HG03460 (cell line): Measurements from ENCODE around the gene HERC3.

ENCODE experiments used
- ATAC-seq: cut with Tn5 transposase; IDR thresholded peaks from one replicate; pipeline ENCODE4 v1.9.1; 2021; ENCODE audit not compliant: unreplicated experiment

Gene HERC3

GRCh38 chr4:88713782-88714181 is 121.5 kb downstream of the HERC3 start:
- no peak for ATAC-seq

GRCh38 chr4:88718098-88718497 is 125.8 kb downstream of the HERC3 start:
- ATAC-seq = no peak

- ATAC-seq = no peak
These were observed 127.1 kb downstream of the HERC3 start for GRCh38 chr4:88719381-88719780.

DNA sequence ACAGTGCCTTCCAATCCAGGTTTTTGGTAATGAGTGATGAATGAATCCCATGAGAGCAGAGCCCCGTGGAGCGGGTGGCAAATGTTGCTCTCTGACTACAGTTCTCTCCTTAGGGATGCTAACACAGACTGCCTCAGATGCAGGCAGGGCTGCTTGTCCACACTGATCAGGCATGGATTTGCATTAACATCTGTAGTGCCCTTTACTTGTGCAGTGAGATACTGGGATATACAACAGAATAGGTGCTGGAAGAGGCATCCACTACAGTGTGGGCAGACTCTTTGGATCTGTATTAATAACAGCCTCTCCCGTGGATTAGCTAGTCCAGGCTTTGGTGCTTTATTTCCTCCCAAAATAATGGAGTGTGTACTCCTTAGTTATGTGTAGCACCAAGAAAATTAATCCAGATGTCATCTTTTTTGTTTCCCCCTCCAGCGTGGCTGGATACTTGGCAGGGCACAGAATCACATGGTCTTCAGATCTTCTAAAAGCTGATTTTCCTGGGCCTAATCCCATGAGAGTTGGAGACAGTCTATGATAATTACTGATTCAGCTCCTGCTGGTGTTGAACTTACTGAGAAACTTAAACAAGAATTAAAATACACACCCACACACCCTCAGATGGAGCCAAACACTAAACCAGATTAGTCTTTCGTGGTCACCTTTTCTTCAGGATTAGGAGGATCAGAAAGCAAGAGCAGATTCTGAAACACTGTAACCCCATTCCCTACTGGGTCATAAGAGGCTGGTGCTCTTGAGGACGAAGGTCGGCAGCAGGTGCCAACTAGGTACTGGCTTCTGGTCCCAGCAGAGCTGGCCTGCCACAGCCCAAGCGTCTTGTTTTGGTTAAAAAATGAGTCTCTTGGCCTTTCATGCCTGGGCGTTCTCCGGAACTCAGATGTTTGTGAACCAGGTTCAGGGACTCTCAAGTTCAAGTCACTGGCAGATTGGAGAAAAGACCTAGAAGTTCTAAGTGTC is 128.5 kb downstream of the HERC3 start:
- no peak for ATAC-seq

- no peak for ATAC-seq
These were observed 130.0 kb downstream of the HERC3 start for GRCh38 chr4:88722276-88722780.

- ATAC-seq = no peak
These were observed 130.5 kb downstream of the HERC3 start for GRCh38 chr4:88722828-88723227.

DNA sequence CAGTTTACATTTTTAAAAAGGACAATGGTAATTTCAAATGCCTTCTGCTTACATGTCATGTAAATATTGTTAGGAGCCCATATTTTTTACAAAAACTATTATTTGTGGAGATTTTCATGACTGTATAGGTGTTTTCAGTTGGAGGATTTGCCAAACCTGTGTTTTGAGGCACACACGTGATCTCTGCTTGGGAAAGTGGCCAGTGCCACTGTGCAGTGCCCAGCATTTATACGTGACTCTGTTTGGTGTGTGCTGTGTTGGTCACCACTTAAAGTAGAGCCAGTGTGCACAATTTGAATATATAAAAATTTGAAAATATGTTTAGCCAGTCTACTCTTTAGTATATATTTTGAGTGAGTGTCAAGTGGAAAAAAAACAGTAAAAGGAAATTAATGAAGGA is 132.1 kb downstream of the HERC3 start:
- ATAC-seq = no peak

GRCh38 chr4:88725143-88725542 is 132.9 kb downstream of the HERC3 start:
- no peak for ATAC-seq

GRCh38 chr4:88725986-88726385 is 133.7 kb downstream of the HERC3 start:
- no peak for ATAC-seq

DNA sequence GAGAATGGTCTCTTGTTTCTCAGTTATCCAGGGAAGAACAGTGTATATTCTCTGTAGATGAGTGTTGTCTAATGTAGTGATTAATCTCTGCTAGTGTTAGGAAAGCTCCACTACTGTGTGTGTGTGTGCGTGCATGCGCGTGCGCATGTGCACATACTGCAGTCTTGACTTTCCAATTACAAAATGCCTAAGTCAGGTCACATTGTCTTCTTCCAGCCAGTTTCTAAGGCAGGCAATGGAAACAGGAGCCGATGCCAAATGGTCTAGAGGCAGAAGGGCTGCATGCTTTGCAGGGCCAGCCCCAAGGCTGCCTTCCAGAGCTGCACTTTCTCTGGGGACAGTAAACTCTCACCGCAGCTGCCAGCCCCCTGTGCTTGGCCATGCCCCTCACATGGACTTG is 135.9 kb downstream of the HERC3 start:
- ATAC-seq = no peak

DNA sequence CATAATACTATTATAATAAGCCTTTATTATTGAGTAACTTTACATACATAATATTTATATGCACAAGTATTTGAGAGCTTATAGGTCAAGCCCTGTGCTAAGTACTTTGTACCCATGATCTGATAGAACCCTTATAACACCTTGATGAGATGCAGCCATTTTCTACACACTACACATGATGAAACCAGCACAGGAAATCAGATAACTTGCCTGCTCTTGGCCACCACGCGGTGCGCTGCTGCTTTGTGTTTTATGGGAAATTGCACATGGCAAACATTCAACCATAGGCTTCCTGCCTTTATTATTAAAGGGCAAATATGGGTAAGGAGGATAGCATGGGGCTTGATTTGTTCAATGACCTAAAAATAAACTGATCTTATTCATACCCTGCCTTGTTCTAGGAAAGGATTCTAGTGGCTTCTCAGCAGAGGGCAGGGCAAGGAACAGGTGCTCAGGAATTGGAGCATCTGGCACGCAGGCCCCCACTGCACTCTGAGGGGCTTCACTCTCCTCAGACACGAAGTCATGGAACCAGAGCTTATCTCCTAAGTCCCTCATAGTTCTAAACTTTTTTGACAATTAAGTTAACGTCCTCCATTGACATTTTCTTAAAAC is 137.0 kb downstream of the HERC3 start:
- ATAC-seq = no peak

GRCh38 chr4:88730811-88731210 is 138.5 kb downstream of the HERC3 start:
- ATAC-seq = no peak

DNA sequence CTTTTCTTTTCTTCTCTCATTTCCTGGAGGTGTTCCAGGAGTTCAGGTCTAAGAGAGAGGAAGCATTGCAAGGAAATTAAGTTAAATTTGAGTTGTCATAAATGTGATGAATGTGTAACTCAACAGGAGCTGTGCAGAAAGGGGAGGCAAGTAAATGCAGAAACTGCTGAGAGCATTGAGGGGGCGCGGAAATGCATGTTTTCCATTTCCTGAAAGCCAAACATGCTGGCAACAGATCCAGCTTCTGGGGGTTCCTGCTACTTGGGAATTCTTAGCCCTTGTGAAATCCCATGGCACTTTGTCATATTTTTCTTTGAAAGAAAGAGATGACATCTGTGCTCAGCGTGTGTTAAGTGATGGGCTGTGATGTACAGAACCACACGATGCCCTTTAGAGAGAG is 139.1 kb downstream of the HERC3 start:
- ATAC-seq = no peak

GRCh38 chr4:88732714-88733368 is 140.6 kb downstream of the HERC3 start:
- no peak for ATAC-seq

- no peak for ATAC-seq
These were observed 142.2 kb downstream of the HERC3 start for GRCh38 chr4:88734403-88734949.

DNA sequence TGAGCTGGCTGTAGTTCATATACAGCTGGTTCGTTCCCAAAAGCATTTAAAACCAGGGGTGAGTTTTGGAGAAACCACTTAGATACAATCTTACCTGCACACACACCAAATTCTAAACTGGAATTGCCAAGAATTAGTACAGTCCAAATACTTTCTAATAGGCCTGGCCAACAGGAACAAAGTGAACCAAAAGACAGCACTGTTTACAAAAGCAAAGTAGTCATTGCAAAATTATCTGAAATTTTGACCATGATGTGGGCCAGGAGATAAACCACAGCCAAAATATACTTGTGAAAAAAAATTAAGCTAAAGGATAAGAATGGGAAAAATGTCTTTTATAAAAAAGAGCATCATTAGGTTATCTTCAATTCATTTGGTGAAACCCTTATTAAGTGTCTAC is 143.3 kb downstream of the HERC3 start:
- ATAC-seq = no peak

DNA sequence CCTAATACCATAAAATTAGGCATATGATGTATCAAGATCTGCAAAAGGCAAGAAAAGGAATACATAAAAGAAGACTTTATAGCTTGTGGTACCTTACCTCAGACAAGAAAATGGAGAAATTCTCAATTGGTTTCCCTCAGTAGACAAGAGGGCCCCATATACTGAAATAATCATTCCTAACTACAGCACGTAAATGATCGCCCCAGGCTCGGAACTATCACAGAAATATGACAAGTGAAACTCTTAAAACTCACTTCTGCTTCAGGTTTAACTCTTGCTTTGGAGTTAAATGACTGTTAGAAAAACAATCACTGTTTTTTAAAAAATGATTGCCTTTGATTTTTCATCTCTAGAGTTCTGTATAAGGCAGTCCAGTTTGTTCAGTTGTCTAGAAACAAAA is 144.0 kb downstream of the HERC3 start:
- no peak for ATAC-seq

GRCh38 chr4:88737307-88737941 is 145.1 kb downstream of the HERC3 start:
- peak; percentile 96 for ATAC-seq

- ATAC-seq = no peak
These were observed 145.9 kb downstream of the HERC3 start for GRCh38 chr4:88738180-88738579.

DNA sequence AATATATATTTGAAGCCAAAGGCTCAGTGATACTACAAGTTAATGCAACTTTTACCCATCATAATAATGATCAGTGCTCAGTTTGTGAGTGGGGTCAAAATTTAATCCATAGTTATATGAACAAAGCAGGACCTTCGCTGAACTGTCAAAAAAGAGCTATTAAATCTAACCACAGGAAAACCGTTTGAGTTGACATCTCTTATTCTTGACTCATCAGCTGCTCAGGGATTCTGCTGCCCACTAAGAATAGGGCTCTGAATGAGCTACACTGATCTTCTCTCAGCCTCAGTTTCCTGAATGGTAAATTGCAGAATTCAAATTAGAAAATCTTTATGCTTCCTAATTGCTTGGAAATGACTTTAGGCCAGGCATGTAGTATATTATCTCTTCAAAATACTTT is 150.3 kb downstream of the HERC3 start:
- no peak for ATAC-seq

- no peak for ATAC-seq
These were observed 151.4 kb downstream of the HERC3 start for GRCh38 chr4:88743696-88744095.
